Progenitor cell of endocrine pancreas (in vitro differentiated cells): ENCODE measurements around the gene TMEM272. TPM values are rescaled to one million over a fixed set of nuclear protein-coding genes. Genes with fewer than 3 reads are reported as not detected.

Experiments used
- DNase-seq: peaks from one replicate; pipeline ENCODE4 v3.0.0; 2021; ENCODE audit warnings: low spot score; ENCODE audit not compliant: unreplicated experiment
- H3K27ac Mint-ChIP-seq: 2 replicates; pipeline ENCODE4 v1.8.0; 2021; ENCODE audit warnings: mild to moderate bottlenecking, moderate library complexity, mixed read lengths
- H3K27me3 Mint-ChIP-seq: 2 replicates; pipeline ENCODE4 v1.8.0; 2021; ENCODE audit warnings: mixed read lengths
- H3K36me3 Mint-ChIP-seq: 2 replicates; pipeline ENCODE4 v1.8.0; 2022; ENCODE audit warnings: mixed read lengths; ENCODE audit not compliant: insufficient read depth
- H3K4me1 Mint-ChIP-seq: 2 replicates; pipeline ENCODE4 v1.8.0; 2021; ENCODE audit warnings: low read depth, mixed read lengths
- H3K4me3 Mint-ChIP-seq: 2 replicates; pipeline ENCODE4 v1.8.0; 2021; ENCODE audit warnings: low read depth, mild to moderate bottlenecking, moderate library complexity, mixed read lengths
- H3K9me3 Mint-ChIP-seq: 2 replicates; pipeline ENCODE4 v1.8.0; 2021; ENCODE audit warnings: low read depth, mixed read lengths
- total RNA-seq: library from RNA; stranded (reverse); gene quantifications from 2 replicates; pipeline ENCODE4 v1.2.1, GENCODE V29; 2021
- TF ChIP-seq, protein P1 (sequence below): fragments of 200-600 bp; sonication (generic); IDR thresholded peaks from one replicate; pipeline ENCODE4 v1.5.0; 2021; ENCODE audit warnings: antibody characterized with exemption, mild to moderate bottlenecking; ENCODE audit not compliant: unreplicated experiment

TMEM272 gene
- total RNA-seq, 1 donor from 2014 or later, result 1.5 TPM

- TF ChIP-seq, protein P1, sequence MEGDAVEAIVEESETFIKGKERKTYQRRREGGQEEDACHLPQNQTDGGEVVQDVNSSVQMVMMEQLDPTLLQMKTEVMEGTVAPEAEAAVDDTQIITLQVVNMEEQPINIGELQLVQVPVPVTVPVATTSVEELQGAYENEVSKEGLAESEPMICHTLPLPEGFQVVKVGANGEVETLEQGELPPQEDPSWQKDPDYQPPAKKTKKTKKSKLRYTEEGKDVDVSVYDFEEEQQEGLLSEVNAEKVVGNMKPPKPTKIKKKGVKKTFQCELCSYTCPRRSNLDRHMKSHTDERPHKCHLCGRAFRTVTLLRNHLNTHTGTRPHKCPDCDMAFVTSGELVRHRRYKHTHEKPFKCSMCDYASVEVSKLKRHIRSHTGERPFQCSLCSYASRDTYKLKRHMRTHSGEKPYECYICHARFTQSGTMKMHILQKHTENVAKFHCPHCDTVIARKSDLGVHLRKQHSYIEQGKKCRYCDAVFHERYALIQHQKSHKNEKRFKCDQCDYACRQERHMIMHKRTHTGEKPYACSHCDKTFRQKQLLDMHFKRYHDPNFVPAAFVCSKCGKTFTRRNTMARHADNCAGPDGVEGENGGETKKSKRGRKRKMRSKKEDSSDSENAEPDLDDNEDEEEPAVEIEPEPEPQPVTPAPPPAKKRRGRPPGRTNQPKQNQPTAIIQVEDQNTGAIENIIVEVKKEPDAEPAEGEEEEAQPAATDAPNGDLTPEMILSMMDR, result no peak
- H3K4me1 Mint-ChIP-seq, result peaks cover 12% of the 10 kb centered on the region
These were observed 39.7 kb downstream of the TMEM272 start for GRCh38 chr13:51805313-51805712.

GRCh38 chr13:51804295-51805172 is 40.4 kb downstream of the TMEM272 start:
- no peaks in the 10 kb centered on the region for H3K9me3 Mint-ChIP-seq
- peak overlapping the region; percentile 77 for H3K4me3 Mint-ChIP-seq
- H3K36me3 Mint-ChIP-seq, result peaks cover 3% of the 10 kb centered on the region
- H3K4me1 Mint-ChIP-seq, result peaks cover 12% of the 10 kb centered on the region
- peak overlapping the region; percentile 90 for H3K27ac Mint-ChIP-seq
- DNase-seq, result no peak
- no peaks in the 10 kb centered on the region for H3K27me3 Mint-ChIP-seq
- TF ChIP-seq, protein P1, result no peak

More at GRCh38 chr13:51805313-51805712, 39.7 kb downstream of the TMEM272 start:
- Mint-ChIP-seq H3K36me3 (peaks cover 3% of the 10 kb centered on the region), H3K9me3 (no peaks in the 10 kb centered on the region), H3K4me3 (peak overlapping the region; percentile 77), H3K27ac (no peak overlapping the region), H3K27me3 (no peaks in the 10 kb centered on the region)
- no peak for DNase-seq

DNA sequence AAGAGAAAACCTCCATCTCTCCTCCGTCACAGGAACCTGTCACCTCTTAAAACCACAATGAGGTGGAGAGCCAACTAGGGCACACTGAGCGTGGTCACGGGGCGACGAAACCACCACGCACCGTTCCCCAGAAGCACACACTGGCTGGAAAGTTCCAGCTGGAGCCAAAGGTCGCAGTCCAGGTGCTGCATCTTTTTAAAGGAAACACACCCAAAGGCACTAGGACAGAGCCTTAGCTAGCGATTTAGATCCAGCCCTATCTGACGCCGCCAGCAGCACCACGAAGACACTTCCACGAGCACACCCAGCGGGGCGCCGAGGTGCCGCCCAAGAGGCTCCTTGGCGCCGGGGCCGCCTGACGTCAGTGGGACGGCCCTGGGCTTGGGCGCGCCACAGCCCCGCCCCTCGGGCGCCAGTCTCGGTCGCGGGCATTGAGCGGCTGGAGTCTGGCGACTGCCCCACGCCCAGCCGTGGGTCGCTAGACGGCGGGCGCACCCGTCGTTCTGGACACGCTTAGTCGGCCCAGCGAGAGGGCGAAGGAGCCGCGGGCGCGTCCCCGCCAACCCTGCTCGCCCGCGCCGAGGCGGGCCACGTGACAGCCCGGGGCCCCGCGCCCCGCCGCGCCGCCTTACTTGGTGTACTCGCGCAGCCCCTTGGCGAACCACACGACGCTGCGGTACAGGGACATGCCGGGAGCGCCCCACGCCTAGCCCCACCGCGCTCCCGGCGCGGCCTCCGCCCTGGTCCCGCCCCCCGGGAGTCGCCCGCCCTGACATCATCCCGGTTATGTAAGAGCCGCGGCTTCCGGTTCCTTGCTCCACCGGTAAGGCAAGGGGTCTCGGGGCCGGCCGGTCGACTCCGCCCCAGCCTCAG is 41.3 kb downstream of the TMEM272 start, which contains the start of gene DHRS12:
TSS of gene DHRS12 (minus strand) at position 742 of the 873 bp plus-strand sequence. CDS start 4,504 bp downstream, outside the sequence.
- Mint-ChIP-seq H3K9me3 (no peaks in the 10 kb centered on the region), H3K27me3 (no peaks in the 10 kb centered on the region), H3K4me1 (peaks cover 12% of the 10 kb centered on the region), H3K4me3 (peak within 1 kb of the TSS; percentile 83), H3K36me3 (no peaks in the 10 kb centered on the region), H3K27ac (peak within 1 kb of the TSS; percentile 97)
- TF ChIP-seq, protein P1, result peak; percentile 17
- peak; percentile 62 for DNase-seq

DNA sequence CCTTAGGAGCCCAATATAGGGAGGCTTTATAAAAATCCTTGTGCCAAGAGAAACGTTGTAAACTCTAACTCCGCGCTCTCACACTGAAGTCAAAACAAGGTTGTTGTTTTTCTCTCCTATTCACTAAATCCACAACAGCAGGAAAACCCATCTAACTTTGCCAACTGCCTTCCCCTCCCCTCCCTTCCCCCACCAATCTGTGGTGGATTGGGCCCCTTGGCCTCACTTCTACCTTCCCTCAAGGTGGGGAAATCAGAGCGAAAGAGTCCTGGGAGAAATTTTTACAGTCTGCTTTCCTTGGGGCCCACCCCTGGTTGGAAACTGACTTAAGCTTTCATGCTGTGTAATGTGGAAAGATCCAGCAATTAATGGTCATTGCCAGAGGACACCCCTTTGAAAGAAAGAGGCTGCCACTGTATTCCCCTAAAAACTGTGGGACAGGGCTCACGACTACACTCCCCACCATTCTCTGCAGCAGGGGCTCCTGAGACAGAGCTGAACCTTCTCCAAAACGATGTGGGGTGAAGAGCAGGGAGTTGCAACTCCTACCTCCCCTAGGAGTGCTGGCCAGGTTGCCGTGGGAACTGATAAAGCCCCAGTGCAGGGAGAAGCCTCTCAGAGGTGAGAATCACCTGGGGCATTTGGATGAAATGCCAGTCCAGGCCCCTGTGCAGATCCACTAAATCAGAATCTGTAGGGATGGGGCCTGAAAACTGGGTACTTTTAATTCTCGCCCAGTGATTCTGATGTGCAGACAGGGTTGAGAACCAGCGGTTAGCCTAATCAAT is 42.2 kb downstream of the TMEM272 start:
- DNase-seq, result no peak
- Mint-ChIP-seq H3K27me3 (no peaks in the 10 kb centered on the region), H3K4me3 (peak overlapping the region; percentile 83), H3K36me3 (no peaks in the 10 kb centered on the region), H3K9me3 (no peaks in the 10 kb centered on the region), H3K27ac (peak overlapping the region; percentile 97), H3K4me1 (peaks cover 12% of the 10 kb centered on the region)
- TF ChIP-seq, protein P1, result no peak
